Cardiac fibroblast (primary cell): Measurements from ENCODE around the gene CSRNP3.

Source experiments
- DNase-seq, 2 donors: peaks; one replicate each; pipeline versions ENCODE4 v3.0.0 to v3.0.0-alpha.2; 2010; ENCODE audit warnings: low read depth in 2 of 2
- H3K4me3 ChIP-seq, 2 donors: replicated peaks in 1 of 2; 1 replicate in 1 of 2; 2 replicates in 1 of 2; pipeline ENCODE4 v1.5.1; 2011; ENCODE audit warnings: low read depth in 2 of 2, low read length in 2 of 2, mild to moderate bottlenecking in 2 of 2, moderate library complexity in 1 of 2
- CTCF ChIP-seq: IDR thresholded peaks from one replicate; pipeline ENCODE4 v1.5.1; 2011; ENCODE audit warnings: low read depth, mild to moderate bottlenecking, low read length, inconsistent platforms

The CSRNP3 gene

GRCh38 chr2:165633431-165633830, 163.9 kb downstream of the CSRNP3 start:
- H3K4me3 ChIP-seq: no peak overlapping the region
- no peak for DNase-seq
- TF ChIP-seq CTCF: no peak

- no peak for DNase-seq
- no peak for TF ChIP-seq CTCF
- no peak overlapping the region for H3K4me3 ChIP-seq
Measured at GRCh38 chr2:165634282-165634681, 164.8 kb downstream of the CSRNP3 start.

GRCh38 chr2:165634855-165635254, 165.4 kb downstream of the CSRNP3 start:
- no peak for TF ChIP-seq CTCF
- no peak overlapping the region for H3K4me3 ChIP-seq
- DNase-seq: peak; percentile 15 to 73

- no peak for TF ChIP-seq CTCF
- DNase-seq: no peak
- no peak overlapping the region for H3K4me3 ChIP-seq
Measured at GRCh38 chr2:165635532-165635931, 166.0 kb downstream of the CSRNP3 start.

GRCh38 chr2:165636959-165637358, 167.5 kb downstream of the CSRNP3 start:
- DNase-seq: no peak
- H3K4me3 ChIP-seq: no peak overlapping the region
- no peak for TF ChIP-seq CTCF

- no peak for TF ChIP-seq CTCF
- H3K4me3 ChIP-seq: no peak overlapping the region
- no peak for DNase-seq
Measured at GRCh38 chr2:165637396-165637795, 167.9 kb downstream of the CSRNP3 start.

GRCh38 chr2:165639504-165639903, 170.0 kb downstream of the CSRNP3 start:
- no peak overlapping the region for H3K4me3 ChIP-seq
- TF ChIP-seq CTCF: no peak

More at GRCh38 chr2:165639504-165639903, 170.0 kb downstream of the CSRNP3 start:
- DNase-seq: no peak
